ENCODE results near the gene TOMM5.

- no peak for TF ChIP-seq EP300 (IDR thresholded peaks at IDR 0.05; ENCODE audit: borderline replicate concordance)
- no peak for TF ChIP-seq TAF1 (IDR thresholded peaks at IDR 0.05; ENCODE audit: low read depth)
- TF ChIP-seq USF1 (IDR thresholded peaks at IDR 0.05) = no peak
- TF ChIP-seq CEBPB (IDR thresholded peaks at IDR 0.05) = no peak
These were observed 46.8 kb upstream of the TOMM5 start for GRCh38 chr9:37639109-37639762.

Measured in Ishikawa (cell line).